Right lobe of liver (tissue), 6 donors: ENCODE results near the gene TGFBI. TPM values are rescaled to one million over a fixed set of nuclear protein-coding genes. Genes with fewer than 3 reads are reported as not detected.
A peak's percentile ranks its signal among the peaks of the same experiment; 100 is the strongest.

ENCODE experiments used
- ATAC-seq, 4 donors: fragments of 200-7000 bp; cut with Tn5 transposase; one replicate each; pipeline ENCODE4 v1.9.1; 2020; ENCODE audit warnings: mild to moderate bottlenecking in 4 of 4, moderate library complexity in 4 of 4
- DNase-seq, 3 donors: peaks; one replicate each; pipeline ENCODE4 v3.0.0-alpha.2; 2020
- H3K27ac ChIP-seq, 3 donors: fragments of 200-600 bp; one replicate each; pipeline ENCODE4 v1.8.0; 2022
- H3K27me3 ChIP-seq, 2 donors: fragments of 200-600 bp; one replicate each; pipeline ENCODE4 v1.8.0; 2022
- H3K36me3 ChIP-seq, 4 donors: fragments of 200-600 bp; sonication (generic) in 1 of 4; one replicate each; pipeline versions ENCODE4 v1.5.1 to v1.8.0; 2017 to 2022; ENCODE audit warnings: control low read depth in 1 of 4
- H3K4me1 ChIP-seq, 4 donors: fragments of 200-600 bp; sonication (generic) in 1 of 4; one replicate each; pipeline versions ENCODE4 v1.5.1 to v1.8.0; 2017 to 2022; ENCODE audit warnings: control low read depth in 1 of 4
- H3K4me3 ChIP-seq, 3 donors: fragments of 200-600 bp; one replicate each; pipeline ENCODE4 v1.8.0; 2022
- H3K9me3 ChIP-seq, 4 donors: fragments of 200-600 bp; sonication (generic) in 1 of 4; one replicate each; pipeline versions ENCODE4 v1.5.1 to v1.8.0; 2017 to 2022; ENCODE audit warnings: control low read depth in 1 of 4
- POLR2A ChIP-seq: fragments of 450-650 bp; IDR thresholded peaks from one replicate; pipeline ENCODE4 v1.6.1; 2017; ENCODE audit warnings: antibody characterized with exemption, mild to moderate bottlenecking
- WGBS: methylation state at CpG from one replicate; pipeline ENCODE4 v1.1.6; 2018; ENCODE audit warnings: low coverage, low lambda C conversion rate; ENCODE audit not compliant: insufficient coverage; ENCODE audit errors: missing lambda C conversion rate; 5-methylcytosine and 5-hydroxymethylcytosine counted together
- intact Hi-C, 2 donors: fragments of 100-400 bp; cut with DNase I; formaldehyde crosslinking; loops; one replicate each; pipeline versions ENCODE4 v1.11.2 to v1.14.1; 2022
- total RNA-seq, 6 experiments: library from RNA; depleted of rRNA in 2 of 6; stranded (reverse); fragments of >200 nt in 2 of 6; fragmentation: NEBNext Ultra II Directional in 3 of 6; extraction: Animal tissue kit (Norgen Biotek cat#: 25700) in 3 of 6; gene quantifications; one replicate each; pipeline versions ENCODE4 v1.1.0 to v1.2.4, GENCODE V29; 2016 to 2023
- TF ChIP-seq, protein P1 (sequence below), 4 donors: fragments of 200-600 bp in 3 of 4; fragments of 450-650 bp in 1 of 4; IDR thresholded peaks; one replicate each; pipeline versions ENCODE4 v1.5.1 to v1.8.0; 2016 to 2022; ENCODE audit warnings: antibody characterized with exemption in 4 of 4, mild to moderate bottlenecking in 2 of 4
- donor health status: DM: no; HTN: yes; CAD: no.
- donor health status: DM: no; HTN: no; CAD: no.
- donor health status: DM: no; HTN: no; CAD: no.
- donor health status: DM: no; HTN: yes; CAD: no.
- donor health status: DM: no; HTN: yes; CAD: no.

TGFBI gene
- total RNA-seq, 6 experiments from 2014 or later: 30.7 to 143 (median 87.2) TPM

DNA sequence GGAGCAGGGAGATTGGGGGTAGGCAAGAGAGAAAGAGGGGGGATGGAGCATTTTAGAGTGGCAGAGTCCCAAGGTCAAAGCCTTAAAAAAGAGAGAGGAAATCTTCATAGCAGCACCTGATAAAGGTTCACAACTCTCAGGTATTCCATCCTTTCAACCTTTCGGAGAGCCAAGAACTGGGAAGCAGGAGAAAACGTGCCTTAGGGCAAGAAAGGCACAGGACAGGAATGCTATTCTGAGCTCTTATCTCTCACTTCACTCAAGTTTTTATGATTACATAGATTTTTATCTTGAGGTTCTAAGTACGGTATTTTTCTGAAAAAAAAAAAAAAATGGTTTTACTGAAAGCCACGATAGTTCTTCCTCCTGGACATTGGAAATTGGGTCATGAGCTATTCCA is 69.4 kb downstream of the TGFBI start:
- WGBS: 66% methylated on average over 4 of the region's 4 CpGs

DNA sequence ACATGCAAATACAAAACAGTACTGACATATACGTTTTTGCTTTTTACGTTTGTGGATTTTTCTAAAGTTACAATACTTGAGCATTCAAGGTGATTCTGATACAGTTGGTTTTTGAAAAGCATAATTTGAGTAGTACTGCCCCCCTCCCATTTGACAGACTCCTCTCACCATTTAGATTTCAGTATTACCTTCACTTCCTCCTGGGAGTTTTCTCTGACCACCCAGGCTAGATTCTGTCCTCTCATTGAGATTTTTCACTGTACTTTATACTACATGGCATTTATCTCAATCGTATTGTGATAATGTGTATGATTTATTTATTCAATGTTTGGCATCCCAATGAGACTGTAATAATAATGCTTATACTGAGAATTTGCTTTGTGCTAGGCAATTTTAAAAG is 71.1 kb downstream of the TGFBI start:
- H3K4me1 ChIP-seq: peaks cover 0 to 18% (median 5%) of the 10 kb centered on the region in 4 donors
- intact Hi-C loops: no loop called here
- ATAC-seq (no peak), DNase-seq (no peak)
- TF ChIP-seq, protein P1, sequence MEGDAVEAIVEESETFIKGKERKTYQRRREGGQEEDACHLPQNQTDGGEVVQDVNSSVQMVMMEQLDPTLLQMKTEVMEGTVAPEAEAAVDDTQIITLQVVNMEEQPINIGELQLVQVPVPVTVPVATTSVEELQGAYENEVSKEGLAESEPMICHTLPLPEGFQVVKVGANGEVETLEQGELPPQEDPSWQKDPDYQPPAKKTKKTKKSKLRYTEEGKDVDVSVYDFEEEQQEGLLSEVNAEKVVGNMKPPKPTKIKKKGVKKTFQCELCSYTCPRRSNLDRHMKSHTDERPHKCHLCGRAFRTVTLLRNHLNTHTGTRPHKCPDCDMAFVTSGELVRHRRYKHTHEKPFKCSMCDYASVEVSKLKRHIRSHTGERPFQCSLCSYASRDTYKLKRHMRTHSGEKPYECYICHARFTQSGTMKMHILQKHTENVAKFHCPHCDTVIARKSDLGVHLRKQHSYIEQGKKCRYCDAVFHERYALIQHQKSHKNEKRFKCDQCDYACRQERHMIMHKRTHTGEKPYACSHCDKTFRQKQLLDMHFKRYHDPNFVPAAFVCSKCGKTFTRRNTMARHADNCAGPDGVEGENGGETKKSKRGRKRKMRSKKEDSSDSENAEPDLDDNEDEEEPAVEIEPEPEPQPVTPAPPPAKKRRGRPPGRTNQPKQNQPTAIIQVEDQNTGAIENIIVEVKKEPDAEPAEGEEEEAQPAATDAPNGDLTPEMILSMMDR (IDR thresholded peaks at IDR 0.05): no peak
- no peak for TF ChIP-seq POLR2A
- no peak overlapping the region for H3K4me3 ChIP-seq
- no peaks in the 10 kb centered on the region for H3K9me3 ChIP-seq
- H3K36me3 ChIP-seq: no peaks in the 10 kb centered on the region
- no peak overlapping the region for H3K27ac ChIP-seq
- H3K27me3 ChIP-seq: no peaks in the 10 kb centered on the region
- 69% methylated on average over 3 of the region's 3 CpGs for WGBS

More for the DNA sequence above, 69.4 kb downstream of the TGFBI start:
- H3K27me3 ChIP-seq: no peaks in the 10 kb centered on the region
- no peak overlapping the region for H3K4me3 ChIP-seq
- no peak overlapping the region for H3K27ac ChIP-seq
- H3K4me1 ChIP-seq: peaks cover 0 to 34% (median 13%) of the 10 kb centered on the region in 4 donors
- no peaks in the 10 kb centered on the region for H3K9me3 ChIP-seq
- TF ChIP-seq, protein P1 (IDR thresholded peaks at IDR 0.05): no peak
- intact Hi-C loops: no loop called here
- no peaks in the 10 kb centered on the region for H3K36me3 ChIP-seq
- ATAC-seq (no peak), DNase-seq (no peak)

GRCh38 chr5:136101884-136102283 is 73.1 kb downstream of the TGFBI start:
- no peak overlapping the region for H3K27ac ChIP-seq
- ATAC-seq: no peak
- intact Hi-C loops: no loop called here

DNA sequence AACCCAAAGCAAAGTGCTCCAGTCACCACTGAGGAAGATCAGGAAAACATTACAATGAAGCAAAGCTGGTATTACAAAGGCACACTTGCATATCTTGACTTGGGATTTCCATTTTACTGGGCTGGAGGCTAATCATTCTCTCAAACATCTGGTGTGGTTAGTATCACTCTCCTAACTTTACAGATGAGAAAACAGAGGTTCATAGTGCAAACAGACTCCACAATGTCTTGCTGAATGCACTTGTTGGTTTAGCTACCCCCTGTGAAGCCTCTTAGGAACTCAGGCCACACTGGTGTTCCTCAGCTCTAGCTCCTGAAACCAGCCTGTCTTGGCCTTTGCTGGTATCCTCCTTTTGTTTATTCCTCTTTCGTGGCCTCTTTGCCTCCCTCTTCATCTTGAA is 74.3 kb downstream of the TGFBI start:
- ATAC-seq (no peak), DNase-seq (peak in 1 of 3 donors; percentile 3)
- no peak overlapping the region for H3K27ac ChIP-seq
- WGBS: 73% methylated on average over 1 of the region's 1 CpG
- intact Hi-C loops: no loop called here
- no peak overlapping the region for H3K4me3 ChIP-seq
- H3K4me1 ChIP-seq: peaks cover 0 to 6% (median 3%) of the 10 kb centered on the region in 4 donors
- no peaks in the 10 kb centered on the region for H3K36me3 ChIP-seq
- no peak for TF ChIP-seq POLR2A
- TF ChIP-seq, protein P1 (IDR thresholded peaks at IDR 0.05): no peak
- H3K9me3 ChIP-seq: no peaks in the 10 kb centered on the region
- H3K27me3 ChIP-seq: no peaks in the 10 kb centered on the region

More at GRCh38 chr5:136101884-136102283, 73.1 kb downstream of the TGFBI start:
- H3K36me3 ChIP-seq: no peaks in the 10 kb centered on the region
- H3K4me1 ChIP-seq: no peaks in the 10 kb centered on the region
- 94% methylated on average over 1 of the region's 1 CpG for WGBS
- H3K27me3 ChIP-seq: no peaks in the 10 kb centered on the region
- TF ChIP-seq, protein P1 (IDR thresholded peaks at IDR 0.05): no peak
- TF ChIP-seq POLR2A: no peak
- H3K9me3 ChIP-seq: no peaks in the 10 kb centered on the region
- H3K4me3 ChIP-seq: no peak overlapping the region
- no peak for DNase-seq
